GM19193 (cell line): Measurements from ENCODE around the gene TMC7.

ENCODE experiments used
- POLR2A ChIP-seq: IDR thresholded peaks from 4 replicates; pipeline ENCODE4 v1.6.1; 2011; ENCODE audit not compliant: insufficient read depth, insufficient read length; ENCODE audit errors: extremely low read depth

The TMC7 gene

GRCh38 chr16:19073344-19073743, 89.6 kb downstream of the TMC7 start:
- TF ChIP-seq POLR2A: no peak

GRCh38 chr16:19073863-19074262, 90.1 kb downstream of the TMC7 start:
- TF ChIP-seq POLR2A: no peak

GRCh38 chr16:19075511-19075910, 91.8 kb downstream of the TMC7 start:
- TF ChIP-seq POLR2A: no peak

- no peak for TF ChIP-seq POLR2A
Measured at GRCh38 chr16:19077879-19078278, 94.1 kb downstream of the TMC7 start.

GRCh38 chr16:19083670-19084069, 99.9 kb downstream of the TMC7 start:
- TF ChIP-seq POLR2A: no peak

GRCh38 chr16:19084139-19084538, 100.4 kb downstream of the TMC7 start:
- TF ChIP-seq POLR2A: no peak

GRCh38 chr16:19084879-19085278, 101.1 kb downstream of the TMC7 start:
- TF ChIP-seq POLR2A: no peak

- TF ChIP-seq POLR2A: no peak
Measured at GRCh38 chr16:19085679-19086200, 102.0 kb downstream of the TMC7 start.

- TF ChIP-seq POLR2A: no peak
Measured at GRCh38 chr16:19086322-19087199, 102.8 kb downstream of the TMC7 start.

- TF ChIP-seq POLR2A: no peak
Measured at GRCh38 chr16:19088341-19088916, 104.7 kb downstream of the TMC7 start.

- no peak for TF ChIP-seq POLR2A
Measured at GRCh38 chr16:19089410-19089955, 105.7 kb downstream of the TMC7 start.

- no peak for TF ChIP-seq POLR2A
Measured at GRCh38 chr16:19090916-19091315, 107.2 kb downstream of the TMC7 start.

- no peak for TF ChIP-seq POLR2A
Measured at GRCh38 chr16:19092653-19093410, 109.1 kb downstream of the TMC7 start.

- TF ChIP-seq POLR2A: no peak
Measured at GRCh38 chr16:19093631-19094541, 110.2 kb downstream of the TMC7 start.
